ENCODE data around the gene KRTAP12-1. TPM values are rescaled to one million over a fixed set of nuclear protein-coding genes. Genes with fewer than 3 reads are reported as not detected.

Gene KRTAP12-1
- total and polyA plus RNA-seq, 2 donors (not counting 1 experiment from before 2014, with no cell fraction given) = not detected

- no peak within 1 kb of the TSS for H2AFZ ChIP-seq (ENCODE audit: insufficient read depth, low read depth, low read length, poor library complexity, severe bottlenecking)
- H3K4me3 ChIP-seq (ENCODE audit: control extremely low read depth in 1 of 5, extremely low read depth in 1 of 5, insufficient read depth in 1 of 5, low read depth in 2 of 5, low read length in 4 of 5) = no peak within 1 kb of the TSS
- H3K9me3 ChIP-seq (ENCODE audit: control extremely low read depth in 1 of 3, control insufficient read depth in 2 of 3, insufficient read depth in 1 of 3, low read length in 2 of 3) = peaks cover 3 to 32% (median 11%) of the 10 kb centered on the region in 3 donors
- DNase-seq (no peak), ATAC-seq (ENCODE audit: low read depth) (no peak)
- H3K79me2 ChIP-seq (ENCODE audit: control insufficient read depth, insufficient read depth, low read length) = no peaks in the 10 kb centered on the region
- no peaks in the 10 kb centered on the region for H4K20me1 ChIP-seq (ENCODE audit: control insufficient read depth, insufficient read depth, low read length, poor library complexity, severe bottlenecking)
- intact Hi-C loops (cut with micrococcal nuclease) = no loop called here
- no peak within 1 kb of the TSS for H3K4me2 ChIP-seq (replicated peaks; ENCODE audit: low read depth, low read length, poor library complexity, severe bottlenecking)
- no peak within 1 kb of the TSS for H3K9ac ChIP-seq (ENCODE audit: low read length)
- Mint-ChIP-seq H3K27me3 (peaks cover 43% of the 10 kb centered on the region), H3K27ac (peak within 1 kb of the TSS; percentile 41), H3K9me3 (ENCODE audit: insufficient read depth) (peaks cover 12% of the 10 kb centered on the region), H3K4me3 (no peak within 1 kb of the TSS), H3K4me1 (peaks cover 2% of the 10 kb centered on the region)
- peaks cover 0 to 16% (median 0%) of the 10 kb centered on the region in 4 experiments for H3K27me3 ChIP-seq (replicated peaks in 1 of 4; ENCODE audit: control extremely low read depth in 1 of 4, control insufficient read depth in 3 of 4, insufficient read depth in 4 of 4, low read length in 3 of 4)
- no peaks in the 10 kb centered on the region for H3K36me3 ChIP-seq (replicated peaks in 1 of 2; ENCODE audit: control extremely low read depth in 1 of 2, control insufficient read depth in 1 of 2, extremely low read depth in 1 of 2, insufficient read depth in 2 of 2, low read length in 1 of 2)
- WGBS (ENCODE audit: insufficient coverage) = 86% methylated on average over 17 of the region's 26 CpGs
- peaks cover 0 to 3% of the 10 kb centered on the region in 2 donors for H3K4me1 ChIP-seq (ENCODE audit: control insufficient read depth in 2 of 2, insufficient read depth in 2 of 2, low read length in 2 of 2)
- CTCF ChIA-PET = no interaction called here
- TF ChIP-seq CTCF (IDR thresholded peaks at IDR 0.05) (no peak), EZH2 (IDR thresholded peaks at IDR 0.05; ENCODE audit: borderline replicate concordance, insufficient read depth, low read depth, low read length, poor library complexity, severe bottlenecking) (no peak)
- no peak within 1 kb of the TSS for H3K27ac ChIP-seq (ENCODE audit: low read length in 2 of 2)
- POLR2A ChIA-PET = no interaction called here
Observed at GRCh38 chr21:44657635-44658540, 24.1 kb downstream of the KRTAP12-1 start, which contains the start of gene KRTAP12-3. TSS of gene KRTAP12-3 (plus strand) at chr21:44657932. CDS start at chr21:44657980, 48 bp downstream.

DNA sequence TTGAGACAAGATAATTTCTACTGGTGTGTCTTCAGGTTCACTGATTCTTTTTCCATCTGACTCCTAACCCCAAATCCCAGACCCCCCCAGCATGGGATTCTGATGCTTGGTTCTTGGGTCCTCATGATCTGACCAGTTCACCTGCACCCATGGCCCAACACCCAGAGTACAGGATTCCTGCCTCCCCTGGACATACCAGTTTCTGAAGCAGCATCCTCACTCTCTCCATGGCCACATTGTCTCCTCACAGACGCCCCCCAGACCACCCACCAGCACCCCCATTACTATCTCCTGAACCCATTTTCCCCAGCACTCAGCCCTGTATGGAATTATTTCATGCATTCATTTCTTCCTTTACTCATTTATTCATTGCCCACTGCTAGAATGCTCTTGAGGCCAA, 25.1 kb downstream of the KRTAP12-1 start:
- no peak overlapping the region for H3K9ac ChIP-seq (ENCODE audit: low read length)
- H4K20me1 ChIP-seq (ENCODE audit: control insufficient read depth, insufficient read depth, low read length, poor library complexity, severe bottlenecking) = no peaks in the 10 kb centered on the region
- Mint-ChIP-seq H3K9me3 (ENCODE audit: insufficient read depth) (peaks cover 12% of the 10 kb centered on the region), H3K4me3 (no peak overlapping the region), H3K4me1 (peaks cover 2% of the 10 kb centered on the region), H3K27ac (no peak overlapping the region), H3K27me3 (peaks cover 38% of the 10 kb centered on the region)
- H3K79me2 ChIP-seq (ENCODE audit: control insufficient read depth, insufficient read depth, low read length) = no peaks in the 10 kb centered on the region
- intact Hi-C loops (cut with micrococcal nuclease) = no loop called here
- H3K27me3 ChIP-seq (replicated peaks in 1 of 4; ENCODE audit: control extremely low read depth in 1 of 4, control insufficient read depth in 3 of 4, insufficient read depth in 4 of 4, low read length in 3 of 4) = peaks cover 0 to 16% (median 0%) of the 10 kb centered on the region in 4 experiments
- H3K9me3 ChIP-seq (ENCODE audit: control extremely low read depth in 1 of 3, control insufficient read depth in 2 of 3, insufficient read depth in 1 of 3, low read length in 2 of 3) = peaks cover 3 to 32% (median 11%) of the 10 kb centered on the region in 3 donors
- CTCF ChIA-PET = no interaction called here
- 57% methylated on average over 1 of the region's 1 CpG for WGBS (ENCODE audit: insufficient coverage)
- no peak overlapping the region for H2AFZ ChIP-seq (ENCODE audit: insufficient read depth, low read depth, low read length, poor library complexity, severe bottlenecking)
- no peak overlapping the region for H3K4me3 ChIP-seq (ENCODE audit: control extremely low read depth in 1 of 5, extremely low read depth in 1 of 5, insufficient read depth in 1 of 5, low read depth in 2 of 5, low read length in 4 of 5)
- DNase-seq = no peak
- POLR2A ChIA-PET = no interaction called here
- H3K36me3 ChIP-seq (replicated peaks in 1 of 2; ENCODE audit: control extremely low read depth in 1 of 2, control insufficient read depth in 1 of 2, extremely low read depth in 1 of 2, insufficient read depth in 2 of 2, low read length in 1 of 2) = no peaks in the 10 kb centered on the region
- peaks cover 0 to 3% of the 10 kb centered on the region in 2 donors for H3K4me1 ChIP-seq (ENCODE audit: control insufficient read depth in 2 of 2, insufficient read depth in 2 of 2, low read length in 2 of 2)
- TF ChIP-seq CTCF (IDR thresholded peaks at IDR 0.05) = no peak
- no peak for TF ChIP-seq EZH2 (IDR thresholded peaks at IDR 0.05; ENCODE audit: borderline replicate concordance, insufficient read depth, low read depth, low read length, poor library complexity, severe bottlenecking)
- no peak overlapping the region for H3K27ac ChIP-seq (ENCODE audit: low read length in 2 of 2)
- no peak for ATAC-seq (ENCODE audit: low read depth)
- no peak overlapping the region for H3K4me2 ChIP-seq (replicated peaks; ENCODE audit: low read depth, low read length, poor library complexity, severe bottlenecking)
